ENCODE results near the gene VPS13D.

The VPS13D gene

DNA sequence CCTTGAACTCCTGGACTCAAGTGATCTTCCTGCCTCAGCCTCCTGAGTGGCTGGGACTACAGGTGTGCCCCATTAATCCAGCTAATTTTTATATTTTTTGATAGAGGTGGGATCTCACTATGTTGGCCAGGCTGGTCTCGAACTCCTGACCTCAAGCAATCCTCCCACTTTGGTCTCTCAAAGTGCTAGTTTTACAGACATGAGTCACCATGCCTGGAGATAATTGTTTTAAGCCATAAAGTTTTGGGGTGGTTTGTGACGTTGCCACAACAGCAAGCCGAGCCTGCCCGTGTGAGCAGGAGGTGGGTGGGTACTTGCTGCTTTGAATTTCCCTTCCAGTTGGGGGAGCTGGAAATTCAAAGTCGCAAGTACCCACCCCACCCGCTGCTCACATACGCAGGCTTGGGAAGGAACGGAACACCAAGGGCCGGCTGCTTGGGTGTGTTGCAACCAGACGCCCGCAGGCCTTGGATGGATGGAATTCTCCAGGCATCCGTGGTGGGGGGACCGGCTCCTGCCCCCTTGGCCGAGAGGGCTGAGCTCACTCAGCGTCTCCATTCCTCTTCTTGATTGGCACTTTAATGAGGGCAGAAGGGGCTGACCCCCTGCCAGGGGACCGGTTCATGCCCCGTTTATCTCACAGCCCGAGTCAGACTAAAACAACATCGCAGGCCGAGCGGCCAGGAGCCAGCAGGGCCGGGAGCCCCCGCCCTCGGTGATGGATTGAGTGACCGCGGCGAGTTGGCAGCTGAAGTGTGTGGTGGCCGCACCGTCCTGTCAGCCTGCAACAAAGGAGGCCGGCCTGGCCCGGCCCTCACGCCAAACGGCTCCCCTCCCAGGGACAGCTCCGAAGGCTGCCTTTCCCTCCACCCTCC lies 310.1 kb downstream of the VPS13D start:
- DNase-seq (ENCODE audit: low spot score): no peak

DNA sequence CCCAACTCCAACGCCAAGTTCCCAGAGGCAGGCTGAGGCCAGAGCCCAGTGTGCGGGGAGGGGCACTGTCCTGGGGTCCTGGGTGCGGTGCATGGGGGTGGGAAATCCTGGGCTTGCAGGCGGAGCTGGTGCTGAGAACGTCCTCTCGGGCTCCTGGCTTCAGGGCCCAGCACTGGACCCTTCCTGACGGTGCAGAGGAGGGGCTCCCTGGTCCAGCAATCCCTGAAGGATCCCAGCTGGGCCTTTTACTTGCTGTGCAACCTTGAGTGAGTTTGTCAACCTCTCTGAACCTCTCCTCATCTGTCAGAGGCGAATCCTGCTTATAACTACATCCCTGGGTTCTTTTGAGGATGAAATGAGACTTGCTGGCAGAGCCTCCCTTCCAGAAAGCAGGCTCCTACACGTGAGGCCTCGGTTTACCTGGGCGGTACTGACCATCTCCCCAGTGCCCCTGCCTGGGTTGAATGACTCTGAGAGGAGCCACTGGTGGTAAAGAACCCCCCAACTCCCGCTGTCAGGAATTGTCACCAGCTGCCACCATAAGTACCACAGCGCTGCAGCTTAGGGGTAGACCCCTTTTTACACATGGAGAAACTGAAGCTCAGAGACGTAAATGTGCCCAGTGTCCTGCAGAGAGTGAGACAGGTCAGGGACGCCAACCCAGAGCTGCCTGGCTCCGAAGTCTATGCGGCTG lies 310.9 kb downstream of the VPS13D start:
- DNase-seq (ENCODE audit: low spot score): no peak

DNA sequence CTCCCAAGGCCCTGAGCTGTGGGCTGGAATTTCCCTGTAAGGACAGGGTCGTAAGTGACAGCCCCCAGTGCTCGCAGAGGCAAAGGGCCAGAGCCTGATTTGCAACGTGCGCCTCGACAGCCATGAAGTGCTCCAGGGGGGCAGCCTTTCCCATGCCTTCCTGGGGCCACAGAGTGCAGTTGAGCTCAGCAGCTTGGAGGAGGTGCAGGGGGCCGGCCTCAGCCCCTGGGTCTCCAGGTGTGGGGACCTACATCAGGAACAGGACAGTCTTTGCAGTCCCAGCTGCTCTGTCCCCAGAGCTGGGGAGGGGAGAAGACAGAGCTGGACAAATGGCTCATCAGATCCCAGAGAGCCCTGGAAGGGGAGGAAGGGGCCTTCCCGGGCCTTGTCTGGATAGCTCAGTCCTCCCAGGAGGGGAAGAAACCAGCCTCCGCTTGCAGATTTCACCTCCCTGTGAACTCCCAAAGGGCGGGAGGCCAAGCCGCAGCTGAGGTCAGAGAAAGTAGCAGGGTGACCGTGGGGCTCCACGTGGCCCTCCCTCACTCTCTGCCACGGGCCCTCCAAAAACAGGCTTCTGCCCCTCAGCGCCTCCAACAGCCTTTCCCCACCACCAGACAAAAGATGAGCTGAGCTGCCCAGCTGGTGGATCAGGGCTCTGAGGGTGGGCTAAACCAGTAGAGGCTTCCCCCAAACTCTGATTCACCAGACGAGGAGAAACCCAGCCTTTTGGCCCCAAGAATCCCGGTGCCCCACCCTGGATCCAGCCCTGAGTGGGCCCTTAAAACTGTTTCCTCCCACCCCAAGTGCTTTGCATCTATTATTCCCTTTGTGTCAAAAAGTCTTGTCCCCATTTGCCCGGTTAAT lies 311.7 kb downstream of the VPS13D start:
- no peak for DNase-seq (ENCODE audit: low spot score)

DNA sequence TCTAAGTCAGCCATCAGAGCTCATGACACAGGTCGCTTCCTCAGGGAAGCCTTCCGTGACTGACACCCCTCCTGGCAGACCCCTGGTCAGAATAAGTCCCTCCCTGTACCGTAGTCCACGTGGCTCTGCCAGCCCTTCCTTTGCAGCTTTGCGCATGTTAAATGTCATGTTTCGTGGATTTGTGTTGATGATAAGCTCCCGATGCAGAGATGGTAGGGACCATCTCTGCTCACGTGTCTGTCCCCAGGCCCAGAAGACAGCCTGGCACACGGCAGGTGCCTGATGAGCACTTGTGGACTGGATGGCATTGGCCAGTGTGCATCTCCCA lies 312.3 kb downstream of the VPS13D start:
- DNase-seq (ENCODE audit: low spot score): no peak

DNA sequence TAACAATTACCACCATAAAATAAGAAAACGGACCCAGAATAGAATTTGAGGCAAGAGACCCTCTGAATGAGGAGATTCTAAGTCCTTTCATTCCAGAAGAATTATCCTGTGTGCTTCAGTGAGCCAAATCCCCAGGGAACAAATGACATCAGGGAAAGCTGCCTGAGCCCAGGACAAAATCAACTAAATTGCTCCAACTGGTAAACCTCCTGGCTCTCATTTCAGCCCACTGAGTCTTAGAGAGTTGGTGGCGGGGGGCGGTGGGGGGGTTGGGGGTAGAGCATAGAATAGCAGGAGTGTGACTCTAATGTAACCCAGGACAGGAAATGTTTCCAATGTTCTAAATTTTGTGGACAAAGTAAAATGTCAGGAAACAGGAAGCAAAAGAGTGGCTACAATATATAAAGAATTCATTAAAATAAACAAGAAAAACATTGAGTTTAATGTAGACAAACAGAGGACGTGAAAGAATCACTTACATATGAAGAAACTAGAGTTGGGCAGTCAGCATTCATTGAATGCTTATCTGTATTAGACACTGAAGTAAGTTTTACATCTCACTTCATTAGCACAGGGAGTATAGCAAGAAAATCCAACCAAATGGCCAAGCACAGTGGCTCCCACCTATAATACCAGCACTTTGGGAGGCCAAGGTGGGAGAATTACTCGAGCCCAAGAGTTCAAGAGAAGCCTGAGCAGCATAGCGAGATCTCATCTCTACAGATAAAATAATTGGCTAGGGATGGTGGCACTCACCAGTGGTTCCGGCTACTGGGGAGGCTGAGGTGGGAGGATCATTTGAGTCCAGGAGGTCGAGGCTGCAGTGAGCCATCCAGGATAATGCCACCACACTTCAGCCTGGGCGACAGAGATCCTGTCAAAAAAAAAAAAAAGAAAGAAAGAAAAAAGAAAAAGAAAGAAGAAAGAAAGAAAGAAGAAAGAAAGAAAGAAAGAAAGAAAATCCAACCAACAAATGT lies 313.1 kb downstream of the VPS13D start:
- DNase-seq (ENCODE audit: low spot score): no peak

DNA sequence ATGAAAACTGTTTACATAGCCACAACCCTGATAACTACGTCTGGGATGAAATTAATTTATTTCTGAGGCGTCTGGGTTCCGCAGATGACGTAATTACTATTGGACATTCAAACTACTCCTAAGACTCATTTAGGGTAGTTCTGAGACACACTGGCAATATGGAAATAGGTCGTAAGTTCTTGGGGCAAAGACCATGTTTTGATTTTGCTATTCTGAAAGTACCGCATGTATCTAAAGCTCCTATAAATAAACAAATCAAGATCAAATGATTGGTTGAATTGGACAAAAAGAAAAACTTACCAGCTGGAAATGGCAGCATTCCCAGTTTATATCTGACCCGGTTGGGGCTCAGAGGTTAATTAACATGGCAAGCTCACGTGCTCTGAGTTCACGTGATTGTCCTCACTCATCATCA lies 313.9 kb downstream of the VPS13D start:
- no peak for DNase-seq (ENCODE audit: low spot score)

DNA sequence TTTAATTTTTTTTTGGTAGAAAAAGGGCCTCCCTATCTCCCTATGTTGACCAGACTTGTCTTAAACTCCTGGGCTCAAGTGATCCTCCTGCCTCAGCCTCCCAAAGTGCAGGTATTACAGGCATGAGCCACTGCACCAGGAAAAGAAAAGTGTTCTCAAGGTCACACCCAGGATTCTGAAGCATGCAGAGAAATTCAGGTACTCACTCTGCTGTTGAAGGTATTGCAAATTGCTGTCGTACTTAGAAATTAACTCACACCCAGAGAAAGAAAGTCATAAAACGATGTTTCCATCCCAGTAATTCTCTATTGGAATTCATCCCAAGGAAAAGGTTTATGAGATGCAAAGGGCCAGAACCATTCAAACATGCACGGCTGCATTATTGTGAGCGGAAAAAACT lies 314.5 kb downstream of the VPS13D start:
- DNase-seq (ENCODE audit: low spot score): no peak

DNA sequence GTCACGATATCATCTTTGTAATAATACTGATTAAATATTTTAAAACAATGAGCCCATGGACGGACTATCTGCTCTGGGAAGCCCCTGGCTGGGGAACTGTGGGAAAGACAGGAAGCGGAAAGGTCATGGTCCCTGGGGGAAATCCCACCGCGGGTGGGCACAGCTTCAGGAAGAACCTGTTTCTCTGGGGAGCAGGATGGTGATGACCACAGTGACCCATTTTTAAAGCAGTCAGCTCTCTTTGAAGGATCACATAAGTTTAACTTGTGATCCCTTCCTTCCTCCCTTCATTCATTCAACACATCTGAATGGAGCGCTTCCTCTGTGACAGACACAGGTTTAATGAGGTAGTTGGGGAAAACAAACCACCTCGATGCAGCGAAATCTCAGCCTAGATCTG lies 315.2 kb downstream of the VPS13D start:
- no peak for DNase-seq (ENCODE audit: low spot score)

DNA sequence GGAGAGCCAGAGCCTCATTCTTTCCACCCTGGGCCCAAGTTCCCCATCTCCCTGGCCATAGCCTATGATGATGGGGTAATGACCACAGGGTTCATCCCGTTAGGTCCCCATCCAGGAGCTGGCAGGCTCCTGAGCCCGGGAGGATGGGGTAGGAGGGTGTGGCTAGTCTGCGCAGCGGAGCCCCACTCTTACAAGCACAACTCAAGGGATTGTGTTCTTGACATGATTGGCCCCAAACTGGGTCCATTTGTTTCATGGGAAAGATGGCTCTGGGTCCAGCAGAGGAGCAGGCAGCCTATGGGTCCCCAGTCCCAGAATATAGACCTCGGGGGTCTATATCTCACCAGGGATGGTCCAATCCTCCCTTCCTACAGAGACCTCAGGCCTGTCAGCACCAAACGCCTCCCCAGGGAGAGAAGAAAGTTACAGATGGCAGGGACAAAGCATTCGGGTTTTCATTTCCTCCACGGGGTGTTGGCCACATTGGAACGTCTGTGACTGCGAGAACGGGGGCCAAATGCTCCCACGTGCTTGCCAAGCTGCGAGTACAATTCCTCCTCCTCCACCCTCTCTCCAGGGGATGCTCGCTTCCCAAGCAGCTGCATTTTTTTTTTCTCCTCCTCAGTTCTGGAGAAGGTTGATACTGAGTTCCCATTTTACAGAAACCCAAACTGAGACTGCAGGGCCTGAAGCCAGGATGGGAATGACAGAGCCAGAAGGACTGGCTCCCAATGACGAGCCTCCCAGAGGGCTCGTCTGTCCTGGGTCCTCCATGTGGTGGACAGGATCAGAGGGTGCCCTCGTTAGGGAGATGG lies 317.1 kb downstream of the VPS13D start:
- peak; percentile 12 for DNase-seq (ENCODE audit: low spot score)

DNA sequence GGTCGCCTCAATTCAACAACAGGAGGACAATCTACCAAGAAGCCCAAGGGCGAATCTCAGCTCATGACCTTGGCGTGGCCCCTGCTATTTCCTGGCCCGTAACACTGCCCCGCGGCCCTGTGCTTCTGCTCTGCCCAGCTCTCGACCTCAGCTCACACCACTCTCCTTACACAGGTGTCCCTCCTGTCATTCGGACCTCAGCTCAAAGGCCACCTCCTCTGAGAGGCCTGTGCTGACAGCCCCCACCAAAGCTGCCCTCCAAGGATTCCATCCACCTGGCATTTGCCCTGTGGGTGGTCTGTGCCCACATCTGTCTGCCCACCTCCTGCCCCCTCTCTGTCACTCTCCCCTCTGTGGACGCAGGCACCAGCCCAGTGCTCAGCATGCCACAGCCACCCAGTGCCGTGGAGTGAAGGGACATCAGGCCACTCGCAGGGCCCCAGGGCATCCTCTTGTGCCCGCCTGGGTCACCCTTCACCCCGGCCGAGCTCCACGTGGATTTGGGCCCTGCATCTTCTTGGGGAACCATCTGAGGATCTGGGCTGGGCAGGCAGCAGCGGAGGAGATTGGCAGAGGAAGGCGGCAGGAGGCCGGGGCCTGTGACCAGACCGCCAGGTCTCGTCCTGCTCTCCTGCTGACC lies 317.9 kb downstream of the VPS13D start:
- peak; percentile 4 for DNase-seq (ENCODE audit: low spot score)

DNA sequence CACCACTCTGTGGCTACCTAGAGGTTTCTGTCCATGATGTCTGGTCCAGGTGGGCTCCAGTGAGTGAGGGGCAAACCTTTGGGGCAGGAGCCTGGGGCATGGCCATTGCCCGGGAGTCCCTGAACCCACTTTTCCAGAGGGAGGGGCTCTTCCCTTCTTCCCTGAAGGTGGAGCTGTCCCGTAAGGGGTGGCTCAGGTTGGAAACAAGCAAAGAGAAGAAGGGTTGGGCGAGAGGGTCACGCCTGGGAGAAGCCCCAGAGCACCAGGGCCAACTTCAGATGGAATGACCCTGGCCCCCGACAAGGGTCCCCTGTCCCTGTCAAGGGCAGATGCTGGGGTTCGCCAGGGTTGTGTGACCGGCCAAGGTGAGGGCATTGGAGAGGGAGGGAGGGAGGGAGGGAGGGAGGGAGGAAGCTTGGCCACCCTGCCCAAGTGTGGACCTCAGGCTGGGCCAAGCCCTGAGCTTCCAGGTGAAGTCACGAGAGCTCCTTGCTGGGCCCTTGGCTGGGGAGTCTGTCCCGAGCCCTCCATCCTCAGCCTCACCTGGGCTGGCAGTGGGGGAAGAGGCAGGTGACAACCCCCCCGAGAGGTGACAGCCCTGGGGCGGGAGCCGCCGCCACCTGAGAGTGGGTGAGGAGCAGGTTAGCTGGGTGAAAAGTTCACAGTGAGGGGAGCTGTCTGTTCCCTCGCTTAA lies 318.6 kb downstream of the VPS13D start:
- peak; percentile 10 for DNase-seq (ENCODE audit: low spot score)

DNA sequence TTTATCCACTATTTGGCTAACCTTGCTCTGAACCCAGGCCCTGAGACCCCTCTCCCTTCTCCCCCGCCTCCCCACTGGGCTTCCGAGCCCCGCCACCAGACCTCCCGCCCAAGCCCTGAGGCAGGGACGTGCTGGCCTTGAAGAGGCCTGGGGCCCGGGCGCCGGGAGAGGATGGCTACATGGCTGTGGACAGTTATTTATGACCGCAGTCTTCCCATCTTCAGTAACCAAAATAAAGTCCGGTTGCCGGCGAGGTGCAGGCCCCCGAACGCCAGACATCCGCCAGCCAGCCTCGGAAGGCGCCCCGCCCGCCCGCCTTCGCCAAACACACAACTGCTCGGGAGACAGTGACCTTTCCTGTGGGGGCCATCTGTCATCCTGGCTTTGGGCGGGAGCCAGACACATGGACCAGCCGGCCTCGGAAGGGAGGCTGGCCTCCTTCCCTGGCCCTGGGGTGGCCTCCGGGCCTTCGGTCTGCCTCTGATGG lies 319.2 kb downstream of the VPS13D start:
- DNase-seq (ENCODE audit: low spot score): no peak

DNA sequence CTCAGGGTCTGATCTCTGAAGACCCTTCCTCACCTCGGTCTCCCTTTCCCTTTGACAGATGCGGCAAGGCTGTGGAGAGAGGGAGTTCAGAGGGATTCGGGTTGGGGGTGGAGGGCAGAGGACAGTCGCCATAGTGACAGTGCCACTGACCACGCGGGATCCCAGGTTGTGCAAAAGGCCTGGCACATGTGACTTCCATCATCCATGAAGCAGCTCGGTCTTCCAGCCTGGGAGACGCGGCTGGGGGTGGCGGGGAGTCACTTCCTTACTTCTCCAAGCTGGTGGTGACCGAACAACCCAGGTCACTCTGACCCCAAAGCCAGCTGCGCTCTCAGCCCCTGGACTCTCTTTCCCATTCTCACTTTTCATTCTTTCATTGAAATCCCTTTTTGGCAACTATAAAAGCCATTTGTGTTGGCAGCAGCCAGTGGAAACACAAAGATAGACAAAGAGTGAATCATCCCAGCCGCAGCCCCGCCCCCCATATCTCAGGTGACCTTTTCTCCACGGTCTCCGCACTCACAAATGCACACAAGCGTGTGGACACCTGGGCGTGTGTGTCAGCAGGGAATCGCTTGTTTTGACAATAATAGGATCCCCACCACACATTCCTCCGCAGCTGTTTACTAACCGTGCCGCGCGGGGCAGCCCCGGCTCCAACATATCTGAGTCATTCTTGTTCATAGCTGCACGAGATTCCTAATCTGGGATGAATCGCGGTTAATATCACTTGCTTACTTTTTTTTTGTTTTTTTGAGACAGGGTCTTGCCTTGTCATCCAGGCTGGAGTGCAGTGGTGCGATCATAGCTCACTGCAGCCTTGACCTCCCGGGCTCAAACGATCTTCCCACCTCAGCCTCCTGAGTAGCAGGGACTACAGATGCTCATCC lies 319.9 kb downstream of the VPS13D start:
- DNase-seq (ENCODE audit: low spot score): peak; percentile 73

DNA sequence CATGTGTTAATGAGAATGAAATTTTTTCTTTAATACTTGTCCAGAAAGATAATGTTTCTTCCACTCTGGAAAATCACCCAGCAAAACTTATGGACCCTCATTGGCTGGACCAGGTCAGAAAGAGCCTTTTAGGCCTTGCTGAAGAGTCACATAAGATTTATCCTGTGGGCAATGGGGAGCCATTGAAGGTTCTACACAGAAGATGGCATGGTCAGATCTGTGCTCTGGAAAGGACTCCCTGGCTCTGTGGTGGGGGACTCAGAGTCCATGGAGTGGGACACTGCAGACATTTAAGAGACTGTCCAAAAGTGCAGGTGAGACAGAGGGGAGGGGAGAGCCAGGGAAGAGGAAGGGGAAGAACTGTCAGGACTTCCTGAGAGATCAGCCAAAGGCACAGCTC lies 321.8 kb downstream of the VPS13D start:
- DNase-seq (ENCODE audit: low spot score): peak; percentile 0

DNA sequence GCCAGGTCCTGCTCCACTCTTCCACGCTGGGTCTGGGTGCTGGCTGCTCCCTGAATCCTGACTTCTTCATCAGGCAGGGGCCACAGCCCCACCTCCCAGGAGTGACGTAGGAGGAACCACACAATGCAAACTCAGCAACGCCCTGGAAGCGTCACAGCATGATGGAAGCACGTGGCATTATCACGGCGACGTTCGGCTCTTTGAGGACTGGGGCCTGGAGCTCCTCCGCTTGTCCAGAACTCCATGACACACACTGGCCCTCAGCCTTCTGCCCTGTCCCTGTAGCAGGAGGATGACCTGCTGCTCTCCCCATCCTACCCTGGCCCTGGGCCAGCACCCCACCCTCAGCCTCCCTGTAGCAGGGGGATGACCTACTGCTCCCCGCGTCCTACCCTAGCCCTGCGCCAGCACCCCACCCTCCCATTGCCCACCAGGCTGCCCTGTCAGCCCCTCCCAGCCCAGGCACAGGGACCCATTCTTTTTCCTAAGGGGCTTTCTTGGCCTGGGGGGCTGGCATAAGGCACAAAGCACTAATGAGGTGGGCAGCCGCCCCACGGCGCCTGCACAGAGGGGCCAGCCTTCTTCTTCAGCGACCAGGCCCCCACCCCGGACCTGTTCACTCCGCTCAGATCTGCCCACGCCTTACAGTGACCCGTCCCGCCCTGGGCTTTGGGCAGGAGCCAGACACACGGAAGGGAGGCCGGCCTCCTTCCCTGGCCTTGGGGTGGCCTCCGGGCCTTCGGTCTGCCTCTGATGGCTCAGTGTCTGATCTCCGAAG lies 322.5 kb downstream of the VPS13D start:
- DNase-seq (ENCODE audit: low spot score): no peak

DNA sequence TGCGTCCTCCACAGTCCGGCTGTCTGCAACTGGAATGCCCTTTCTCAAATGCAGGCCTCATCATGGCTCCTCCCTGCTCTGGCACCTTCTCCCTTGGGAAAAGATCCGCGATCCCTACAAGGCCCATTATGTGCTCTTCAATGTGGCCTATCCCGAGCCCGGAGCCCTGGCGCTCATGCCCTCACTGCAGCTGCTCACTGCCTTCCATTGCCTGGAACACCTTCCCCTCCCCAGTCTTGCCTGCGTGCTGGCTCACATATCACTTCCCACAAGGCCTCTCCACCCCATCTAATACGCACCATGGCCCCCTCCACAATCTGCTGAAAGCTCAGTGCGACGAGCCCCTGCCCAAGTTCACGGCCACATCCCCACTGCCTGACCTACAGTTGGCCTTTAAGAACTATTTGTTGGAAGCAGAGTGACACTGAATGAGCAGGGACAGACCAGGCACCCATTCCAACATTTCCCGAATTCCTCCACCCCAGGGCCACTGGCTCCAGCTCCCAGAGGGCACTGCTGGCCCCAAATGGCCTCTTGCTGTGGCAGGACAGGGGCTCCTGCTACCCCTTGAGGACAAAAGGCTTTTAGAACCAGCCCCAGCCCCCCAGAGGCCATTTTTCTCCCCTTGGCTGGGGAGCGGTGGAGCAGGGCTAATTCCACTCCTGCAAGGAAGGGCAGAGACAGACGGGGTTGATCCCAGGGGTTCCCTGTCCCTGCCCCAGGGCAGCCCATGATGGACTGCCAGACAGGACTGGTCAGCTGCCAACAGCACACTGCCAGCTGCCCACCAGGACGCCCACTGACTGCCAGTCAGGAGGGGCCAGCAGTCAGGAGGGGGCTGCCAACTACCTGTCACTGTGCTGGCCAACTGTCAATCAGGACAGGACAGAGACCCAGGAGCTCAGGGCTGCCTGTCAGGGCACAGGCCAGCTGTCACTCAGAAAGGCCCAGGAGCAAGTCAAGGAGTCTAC lies 323.4 kb downstream of the VPS13D start:
- no peak for DNase-seq (ENCODE audit: low spot score)

All from HuH-7.5 (cell line).